ENCODE results near the gene CLRN1.

CLRN1 gene

DNA sequence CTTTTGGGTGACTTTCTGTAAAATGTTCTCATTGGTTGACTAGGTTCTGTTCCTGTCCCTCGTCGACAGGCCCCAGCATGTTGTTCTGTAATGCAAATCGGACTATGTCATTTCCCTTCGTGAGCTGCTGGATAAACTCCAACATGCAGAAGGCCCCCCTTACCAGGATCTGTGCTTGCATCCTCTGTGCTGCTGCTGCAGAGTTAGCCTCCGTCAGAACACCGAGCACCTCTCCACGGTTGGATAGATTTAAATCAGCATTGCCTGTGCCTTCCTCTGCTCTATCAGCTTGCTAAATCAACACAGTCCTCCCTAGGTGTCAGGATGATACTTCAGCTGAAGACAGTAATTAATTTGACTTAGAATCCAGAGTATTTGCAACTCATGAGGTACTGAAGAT, 54.6 kb downstream of the CLRN1 start:
- DNase-seq: no peak

DNA sequence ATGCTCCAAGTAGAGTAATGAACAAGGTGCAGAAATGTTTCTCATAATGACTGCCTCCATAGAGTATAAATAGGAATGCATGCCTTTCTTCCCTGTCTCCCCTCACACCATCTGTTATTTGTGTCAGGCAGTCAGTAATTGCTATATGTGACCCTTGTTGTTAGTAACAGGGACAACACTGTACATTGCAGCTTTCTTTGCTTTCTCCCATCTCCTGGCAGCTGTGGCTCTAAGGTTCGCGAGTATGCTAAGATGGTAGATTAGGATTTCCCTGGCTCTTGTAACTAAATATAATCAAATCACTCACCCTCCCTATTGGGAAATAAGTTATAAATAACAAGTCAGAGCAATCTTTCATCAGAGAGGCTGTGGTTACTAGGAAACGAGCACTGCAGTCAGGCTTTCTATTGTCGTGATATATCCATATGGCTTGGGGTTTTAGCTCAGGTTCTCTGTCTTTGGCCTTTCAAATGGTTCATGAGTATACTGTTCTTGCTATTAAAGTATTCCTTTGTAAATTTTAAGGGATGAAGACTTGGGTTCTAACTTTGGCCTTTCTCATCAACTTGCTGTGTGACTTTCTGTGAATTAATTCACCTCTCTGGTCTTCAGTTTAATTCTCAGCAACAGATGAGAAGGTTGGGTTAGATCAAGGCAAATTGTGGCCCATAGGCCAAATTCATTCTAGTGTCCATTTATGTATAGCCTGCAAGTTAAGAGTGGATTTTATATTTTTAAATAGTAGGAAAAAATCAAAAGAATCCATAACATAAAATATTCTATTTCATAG, 59.2 kb downstream of the CLRN1 start:
- no peak for DNase-seq

DNA sequence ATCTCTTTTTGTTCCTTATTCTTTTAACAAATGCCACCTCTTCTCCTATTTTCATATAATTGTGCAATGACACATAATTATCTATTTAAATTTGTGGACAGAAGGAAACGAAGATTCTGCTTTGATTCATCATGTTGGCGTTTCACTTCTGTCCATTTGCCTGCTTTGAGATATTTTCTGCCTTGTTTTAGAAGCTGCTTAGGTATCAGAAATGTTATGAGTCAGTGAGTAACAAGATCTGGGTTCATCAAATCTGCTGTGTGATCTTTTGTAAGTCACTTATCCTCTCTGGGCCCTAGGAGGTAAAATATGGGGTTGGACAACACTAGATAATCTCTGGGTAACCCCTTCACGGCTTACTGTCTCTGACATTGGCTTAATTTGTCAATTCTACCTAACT, 60.0 kb downstream of the CLRN1 start:
- DNase-seq: no peak

DNA sequence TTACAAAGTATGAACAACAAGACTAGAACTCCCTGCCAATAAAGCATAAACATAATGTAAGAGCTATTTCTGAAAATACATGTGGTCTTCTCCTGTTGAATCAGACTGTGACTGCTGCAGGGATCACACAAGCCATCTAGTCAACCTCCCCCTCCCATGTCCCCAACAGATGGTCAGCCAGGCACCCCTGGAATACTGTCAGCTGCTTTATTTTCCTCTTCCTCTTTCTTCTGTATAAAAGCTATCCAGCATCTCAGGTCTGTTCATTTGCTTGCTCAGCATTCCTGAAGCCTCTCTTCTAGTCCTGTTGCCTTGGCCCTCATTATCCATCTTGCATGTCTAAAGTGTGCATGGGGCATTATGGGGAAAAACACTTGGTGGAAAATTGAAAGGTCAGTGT, 60.8 kb downstream of the CLRN1 start:
- DNase-seq: no peak

DNA sequence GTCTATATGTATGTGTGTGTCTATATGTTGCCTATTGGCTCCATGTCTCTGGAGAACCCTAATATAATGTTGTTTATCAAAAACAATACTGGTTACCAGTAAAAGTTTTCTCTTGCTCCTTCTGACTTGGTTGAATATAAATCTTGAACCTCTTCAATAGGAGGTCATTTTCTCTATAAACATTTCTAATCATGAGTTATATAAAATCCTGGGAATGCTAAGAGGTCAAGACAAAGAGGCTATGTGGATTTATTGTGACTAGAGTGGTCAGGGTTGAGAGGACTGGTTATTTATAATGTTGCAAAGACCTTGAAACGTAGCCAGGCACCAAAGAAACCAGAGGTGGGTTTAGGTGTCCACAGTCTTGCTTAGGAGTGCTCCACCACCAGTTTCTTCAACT, 66.1 kb downstream of the CLRN1 start:
- no peak for DNase-seq

DNA sequence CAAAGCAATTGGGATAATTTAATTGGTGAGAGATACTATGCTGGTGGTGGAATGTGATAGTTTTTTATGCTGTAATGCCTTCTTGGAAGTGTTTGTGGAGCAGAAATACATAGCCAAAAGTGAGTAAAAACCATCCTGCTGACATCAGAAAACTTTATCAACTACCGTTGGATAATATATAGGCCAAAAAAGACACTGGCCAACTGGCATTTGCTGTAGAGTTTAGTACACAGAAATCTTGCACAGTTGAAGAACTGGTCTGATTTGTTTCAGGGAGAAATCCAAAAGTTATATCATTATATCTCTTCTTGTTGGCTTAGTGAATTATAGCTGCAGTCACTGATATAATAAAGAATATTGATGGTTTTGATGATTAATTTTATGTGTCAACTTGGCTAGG, 66.8 kb downstream of the CLRN1 start:
- DNase-seq: no peak

DNA sequence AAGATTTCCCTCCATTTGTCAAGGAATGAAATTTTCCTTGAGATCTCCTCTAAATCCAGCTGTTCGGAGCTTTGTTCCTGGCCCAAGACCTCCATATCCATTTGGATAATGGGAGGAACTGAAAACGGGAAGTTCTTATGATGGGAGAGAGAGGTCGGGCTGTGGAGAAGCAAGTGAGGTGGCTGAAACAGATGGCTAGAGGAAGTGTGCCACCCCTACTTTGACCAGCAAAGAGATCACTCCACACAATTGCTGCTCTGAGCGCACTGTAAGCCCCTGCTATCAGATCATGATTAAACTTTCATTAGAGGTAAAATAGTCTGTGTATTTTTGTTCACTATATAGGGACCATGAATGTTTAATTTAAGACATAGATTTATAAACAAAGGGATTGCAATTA, 67.2 kb downstream of the CLRN1 start, which contains the start of gene MINDY4B:
Gene MINDY4B, minus strand, starts transcription at position 101 of the 400 bp plus-strand sequence. Its CDS starts 0 bp downstream, at position 101.
- DNase-seq: no peak

DNA sequence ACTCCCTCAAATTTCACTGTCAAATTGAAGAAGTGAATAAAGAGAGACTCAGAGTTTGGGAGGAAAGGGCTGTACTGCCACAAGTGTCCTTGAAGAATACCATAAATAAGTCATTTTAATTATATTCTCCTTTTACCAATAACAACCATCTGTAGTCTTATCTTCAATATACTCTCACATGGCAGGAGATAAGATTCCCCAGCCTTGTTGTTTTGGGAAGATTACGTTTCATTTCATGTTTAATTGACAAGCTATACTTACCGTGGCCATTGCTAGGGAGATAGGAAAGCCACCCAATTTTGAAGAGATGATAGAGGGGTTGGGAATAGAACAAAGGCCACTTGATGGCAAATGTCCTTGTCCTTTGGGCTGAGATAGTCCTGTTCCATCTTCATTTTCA, 69.5 kb downstream of the CLRN1 start:
- no peak for DNase-seq

DNA sequence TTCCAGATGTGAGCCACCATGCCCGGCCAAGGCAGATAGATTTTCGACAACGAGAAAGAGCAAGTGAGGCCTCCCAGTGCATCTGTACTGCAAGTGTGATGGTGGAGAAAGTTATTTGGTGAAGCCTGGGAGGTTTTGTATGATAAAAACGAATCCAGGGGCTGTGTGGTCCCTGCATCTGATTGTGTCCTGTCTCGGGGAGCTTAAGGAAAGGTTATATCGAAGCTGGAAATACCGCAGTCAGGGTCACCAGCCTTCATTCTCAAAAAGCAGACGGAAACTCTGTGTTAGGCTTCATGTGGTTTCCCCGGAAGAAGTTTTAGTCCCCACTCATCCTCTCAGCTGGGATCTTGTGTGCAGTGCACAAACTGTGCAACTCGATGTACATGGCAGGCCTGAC, 70.7 kb downstream of the CLRN1 start:
- no peak for DNase-seq

DNA sequence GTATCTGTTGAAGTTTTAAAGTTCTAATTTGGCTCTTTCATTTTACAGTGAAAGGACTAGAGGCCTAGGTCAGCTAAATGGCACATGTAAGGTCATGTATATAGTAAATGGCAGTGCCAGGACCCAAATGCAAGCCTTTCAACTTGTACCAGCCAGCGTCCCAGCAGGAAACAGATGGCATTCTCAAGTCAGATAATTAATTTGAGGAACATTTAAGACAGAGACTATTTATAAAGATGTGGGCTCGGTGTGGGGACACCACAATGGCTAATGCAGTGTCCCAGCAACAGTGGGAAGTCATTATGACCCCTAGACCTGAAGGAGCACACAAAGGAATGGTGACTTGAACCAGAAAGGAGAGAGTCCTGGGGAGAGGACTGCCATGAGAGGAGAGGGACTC, 73.4 kb downstream of the CLRN1 start:
- no peak for DNase-seq

DNA sequence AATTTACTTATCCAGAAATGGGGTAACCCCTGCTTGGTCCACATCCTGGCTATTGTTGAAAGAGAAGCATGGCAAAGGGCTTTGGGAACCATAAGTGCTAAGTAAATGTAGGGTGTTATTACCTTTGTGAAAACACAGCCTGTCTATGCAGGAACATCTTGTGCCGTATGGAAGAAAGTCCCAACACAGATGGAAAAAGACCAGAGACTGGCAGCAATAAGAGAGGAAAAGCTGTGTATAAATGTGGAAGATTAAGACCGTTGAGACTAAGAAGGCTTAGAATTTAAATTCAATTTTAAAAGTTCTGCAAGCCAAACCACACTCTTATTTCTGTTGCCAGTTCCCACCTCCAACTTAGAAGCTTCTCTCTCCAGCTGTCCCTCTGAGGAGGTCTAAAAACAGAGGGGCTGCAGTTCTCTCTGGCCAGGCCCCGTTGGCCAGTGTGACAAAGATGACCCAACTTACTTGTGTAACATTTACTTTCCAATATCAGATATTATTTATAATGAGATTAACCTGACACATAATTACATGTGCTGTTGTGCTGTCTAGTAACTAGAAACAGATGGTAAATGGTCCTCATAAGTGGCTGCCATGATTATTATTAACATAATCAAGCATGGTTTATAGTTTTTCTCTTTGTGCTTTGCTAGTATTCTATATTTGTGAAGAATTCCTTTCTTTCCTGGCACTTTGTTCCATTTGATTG, 74.3 kb downstream of the CLRN1 start:
- no peak for DNase-seq

DNA sequence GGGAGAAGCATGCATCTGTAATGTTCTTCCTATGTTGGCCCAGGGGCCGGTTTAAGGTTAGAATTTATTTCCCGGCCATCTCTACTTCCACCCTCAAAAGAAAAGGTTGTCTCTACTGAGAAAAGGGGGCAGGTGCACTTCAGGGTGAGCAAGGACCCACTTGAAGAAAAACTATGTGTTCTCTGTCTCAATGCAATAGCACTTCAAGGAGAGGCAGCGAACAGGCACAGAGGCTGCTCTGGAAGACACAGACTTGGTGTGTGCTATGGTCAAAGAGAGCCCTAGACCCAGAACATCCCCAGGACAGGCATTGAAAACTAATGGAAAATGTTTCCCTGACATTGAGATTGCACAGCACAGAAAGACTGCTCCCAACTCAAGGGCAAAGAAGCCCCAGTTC, 74.9 kb downstream of the CLRN1 start:
- DNase-seq: no peak

DNA sequence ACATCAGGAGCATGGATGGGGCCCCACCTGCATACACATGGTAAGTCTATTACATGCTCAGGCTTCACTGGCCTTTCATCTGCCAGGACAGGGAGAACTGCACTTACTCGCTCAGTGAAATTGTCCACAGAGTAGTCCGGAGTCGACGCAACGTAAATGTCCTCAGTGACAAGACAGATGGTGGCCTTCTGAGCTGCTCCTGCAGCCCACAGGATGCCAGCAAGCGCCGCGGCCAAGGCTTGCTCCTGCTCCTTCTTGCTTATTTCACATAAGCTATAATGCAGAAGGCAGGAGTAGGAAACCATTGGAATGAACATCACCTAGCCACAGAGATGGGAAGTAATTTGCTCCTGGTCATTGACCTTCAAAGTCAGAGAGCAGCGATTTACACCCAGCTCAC, 81.7 kb downstream of the CLRN1 start:
- no peak for DNase-seq

DNA sequence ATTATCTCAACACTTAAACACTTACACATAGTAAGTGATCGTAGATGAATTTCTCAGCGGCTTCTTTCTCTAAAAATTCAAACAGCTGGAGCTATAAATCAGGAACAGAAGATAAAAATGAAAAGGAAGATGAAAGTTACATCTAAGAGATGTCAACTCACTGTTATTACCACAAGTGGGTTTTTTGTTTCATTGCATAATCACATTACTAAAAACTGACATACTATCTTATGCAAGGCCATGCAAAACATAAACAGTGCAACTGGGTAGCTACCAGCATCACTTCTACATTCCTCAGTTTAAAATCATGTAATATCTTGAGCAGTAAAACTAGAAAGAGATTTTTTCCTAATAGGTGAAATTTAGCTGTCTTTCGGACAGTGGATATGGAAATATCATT, 82.2 kb downstream of the CLRN1 start:
- DNase-seq: no peak

DNA sequence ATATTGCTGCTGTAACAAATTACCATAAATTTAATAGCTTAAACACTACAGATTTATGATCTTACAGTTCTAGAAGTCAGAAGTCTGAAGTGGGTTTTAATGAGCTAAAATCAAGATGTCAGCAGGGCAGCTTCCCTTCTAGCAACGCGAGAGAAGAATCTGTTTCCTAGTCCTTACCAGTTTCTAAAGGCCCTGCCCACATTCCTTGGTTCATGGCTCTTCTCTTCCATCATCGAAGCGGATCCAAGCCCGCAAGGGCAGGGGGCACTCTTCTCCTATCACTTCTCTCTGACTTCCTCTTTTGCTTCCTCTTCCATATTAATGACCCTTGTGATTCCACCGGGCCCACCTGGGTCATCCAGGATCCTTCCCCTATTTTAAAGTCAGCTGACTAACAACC, 83.4 kb downstream of the CLRN1 start:
- no peak for DNase-seq

DNA sequence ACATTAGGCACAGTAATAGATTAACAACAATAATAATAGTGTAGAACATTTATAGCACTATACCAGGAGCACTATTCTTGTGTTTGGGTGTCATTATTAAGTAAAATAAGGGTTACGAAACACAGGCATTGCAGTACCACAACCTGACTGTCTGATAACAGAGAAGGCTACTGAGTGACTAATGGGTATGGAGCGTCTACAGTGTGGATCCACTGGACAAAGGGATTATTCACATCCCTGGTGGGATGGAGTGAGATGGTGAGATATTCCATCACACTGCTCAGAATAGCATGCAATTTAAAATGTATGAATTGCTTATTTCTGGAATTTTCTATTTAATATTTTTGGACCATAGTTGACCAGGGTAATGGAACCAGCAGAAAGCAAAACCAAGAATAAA, 85.5 kb downstream of the CLRN1 start:
- no peak for DNase-seq

DNA sequence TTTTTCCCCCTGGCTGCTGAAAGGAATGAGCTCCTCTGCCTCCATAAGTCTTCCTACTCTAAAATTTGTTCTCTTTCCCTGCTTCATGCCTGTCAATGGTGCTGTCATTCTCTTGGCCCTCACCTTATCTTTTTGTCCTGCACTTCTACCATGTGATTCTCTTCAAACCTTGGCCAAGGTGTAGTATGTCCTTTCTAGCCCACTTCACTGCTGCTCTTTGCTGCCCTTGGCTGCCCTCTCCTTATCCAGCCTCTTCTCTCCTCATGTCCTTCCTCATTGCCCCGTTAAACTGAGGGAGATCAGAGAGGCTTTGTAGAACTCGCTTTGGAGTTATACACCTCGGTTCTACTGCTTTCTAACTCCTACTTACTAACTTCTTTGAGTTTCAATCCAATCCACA, 87.0 kb downstream of the CLRN1 start:
- DNase-seq: no peak

DNA sequence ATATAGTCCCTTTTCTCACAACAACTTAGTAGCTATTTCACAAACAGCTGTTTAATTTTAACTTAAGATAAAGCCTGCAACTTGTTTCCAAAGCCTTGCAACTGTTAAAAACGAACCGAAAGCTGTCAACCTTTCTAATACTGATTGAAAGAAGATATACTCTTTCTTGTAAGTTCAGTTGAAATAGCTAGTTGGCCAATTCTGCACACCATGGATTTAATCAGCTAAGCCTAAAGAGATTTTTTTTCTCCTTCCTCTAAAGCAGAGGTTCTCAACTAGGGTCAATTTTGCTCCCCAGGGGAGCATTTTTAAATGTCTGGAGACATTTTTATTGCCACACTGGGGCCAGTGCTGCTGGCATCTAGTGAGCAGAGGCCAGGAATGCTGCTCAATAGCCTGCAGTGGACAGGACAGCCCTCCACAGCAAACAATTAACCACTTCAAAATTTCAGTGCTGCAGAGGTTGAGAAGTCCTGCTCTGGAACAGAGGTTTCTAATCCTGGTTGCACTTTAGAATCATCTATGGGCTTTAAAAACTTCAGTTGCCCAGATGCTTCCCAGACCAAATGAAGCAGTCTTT, 93.4 kb downstream of the CLRN1 start:
- DNase-seq: no peak

DNA sequence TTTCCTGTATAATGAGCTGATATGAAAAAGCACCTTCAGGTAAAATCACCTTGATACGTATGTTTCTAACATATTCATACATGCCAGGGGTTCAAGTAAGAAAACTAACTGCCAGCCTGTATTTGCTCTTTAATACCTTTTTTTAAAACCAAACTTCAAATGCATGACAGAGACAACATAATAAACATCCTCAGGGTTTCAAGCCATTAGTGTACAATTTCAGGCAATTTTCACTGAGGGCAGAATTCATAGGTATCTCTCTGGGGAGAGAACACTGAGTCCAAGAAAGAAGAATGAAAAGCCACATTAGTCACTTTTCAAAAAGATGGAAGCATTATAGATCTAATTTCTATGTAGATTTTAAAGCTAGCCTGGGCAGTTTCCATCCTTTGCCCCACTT, 94.2 kb downstream of the CLRN1 start:
- DNase-seq: no peak

DNA sequence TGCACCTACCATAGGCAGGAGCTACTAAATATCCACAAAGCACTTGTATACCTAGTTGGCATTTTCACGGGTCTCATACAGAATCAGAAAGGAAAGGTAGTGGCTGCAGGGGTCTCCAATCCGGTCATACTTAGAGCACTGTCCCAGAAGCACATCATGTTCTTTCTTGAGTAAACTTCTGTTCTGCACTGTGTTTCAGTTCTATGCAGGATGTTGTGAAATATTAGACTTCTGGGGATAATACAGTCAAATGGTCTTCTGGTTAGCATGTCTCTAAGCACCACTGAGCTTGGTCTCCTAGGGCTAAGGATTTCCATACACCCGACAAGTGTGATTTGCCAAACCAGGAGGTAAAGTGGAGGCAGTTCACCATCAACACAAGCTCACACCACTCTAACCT, 95.2 kb downstream of the CLRN1 start:
- DNase-seq: no peak

DNA sequence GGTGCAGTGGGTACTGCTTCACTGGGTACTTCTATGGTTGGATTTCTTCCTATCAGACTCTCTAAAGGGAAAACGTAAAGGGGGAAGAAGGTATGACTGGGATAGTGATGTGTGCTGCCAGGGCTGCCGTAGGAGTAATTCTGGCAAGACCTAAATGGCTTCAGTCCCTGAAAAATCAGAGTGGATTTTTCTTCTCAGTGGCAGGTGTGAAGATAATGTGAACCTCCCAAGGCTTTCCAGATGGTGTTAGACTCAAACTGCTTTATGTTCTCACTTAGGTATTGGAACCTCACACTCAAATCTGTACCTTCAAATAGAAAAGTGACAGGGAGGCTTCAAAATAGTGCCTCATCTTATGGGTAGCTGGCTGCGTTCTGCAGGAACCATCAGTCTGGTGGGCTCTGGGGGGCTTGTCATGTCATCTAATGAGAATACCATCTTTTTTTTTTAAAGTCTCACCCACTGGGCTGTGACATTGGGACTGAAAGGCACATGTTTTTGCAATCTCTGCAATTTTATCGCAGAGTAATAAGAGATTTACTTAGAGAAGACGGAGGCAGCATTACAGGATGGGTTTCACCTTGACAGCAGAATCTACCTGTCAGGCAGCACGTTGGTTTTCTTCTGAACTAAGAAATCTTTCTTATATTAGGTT, 95.8 kb downstream of the CLRN1 start:
- no peak for DNase-seq
